CD14-positive monocyte (primary cell): Measurements from ENCODE around the gene RNF222. TPM values are rescaled to one million over a fixed set of nuclear protein-coding genes. Genes with fewer than 3 reads are reported as not detected.

ENCODE experiments used
- DNase-seq, 3 donors: peaks; one replicate each; pipeline ENCODE4 v3.0.0-alpha.2; 2011 to 2022
- H2AFZ ChIP-seq: 2 replicates; pipeline ENCODE4 v1.6.0; 2012; ENCODE audit warnings: mild to moderate bottlenecking, low read depth, low read length, inconsistent platforms; ENCODE audit not compliant: insufficient read depth, poor library complexity, severe bottlenecking
- H3K27ac ChIP-seq, 2 donors: 1 replicate in 1 of 2; 2 replicates in 1 of 2; pipeline ENCODE4 v1.5.1; 2012 to 2013; ENCODE audit warnings: low read length in 2 of 2, control low read depth in 1 of 2, inconsistent platforms in 1 of 2, low read depth in 1 of 2, mild to moderate bottlenecking in 1 of 2
- H3K27me3 ChIP-seq, 2 donors: one replicate each; pipeline versions ENCODE4 v1.6.0 to v1.6.1; 2011 to 2013; ENCODE audit warnings: low read length in 2 of 2; ENCODE audit not compliant: control insufficient read depth in 2 of 2, insufficient read depth in 2 of 2
- H3K36me3 ChIP-seq, 2 donors: replicated peaks in 1 of 2; 1 replicate in 1 of 2; 2 replicates in 1 of 2; pipeline versions ENCODE4 v1.5.1 to v1.6.1; 2012 to 2013; ENCODE audit warnings: low read length in 2 of 2, control low read depth in 1 of 2, inconsistent platforms in 1 of 2, mild to moderate bottlenecking in 1 of 2; ENCODE audit not compliant: insufficient read depth in 2 of 2, control insufficient read depth in 1 of 2
- H3K4me1 ChIP-seq, 2 donors: 1 replicate in 1 of 2; 2 replicates in 1 of 2; pipeline versions ENCODE4 v1.5.1 to v1.6.1; 2012 to 2013; ENCODE audit warnings: low read length in 2 of 2, control low read depth in 1 of 2, inconsistent platforms in 1 of 2, mild to moderate bottlenecking in 1 of 2, moderate library complexity in 1 of 2; ENCODE audit not compliant: insufficient read depth in 2 of 2, control insufficient read depth in 1 of 2
- H3K4me2 ChIP-seq: replicated peaks from 2 replicates; pipeline ENCODE3; 2012; ENCODE audit warnings: low read length, moderate library complexity, mild to moderate bottlenecking; ENCODE audit not compliant: poor library complexity, severe bottlenecking; ENCODE audit errors: extremely low read depth
- H3K4me3 ChIP-seq, 3 experiments: fragments of 200-600 bp in 1 of 3; sonication (generic) in 1 of 3; replicated peaks in 1 of 3; 1 replicate in 2 of 3; 2 replicates in 1 of 3; pipeline ENCODE4 v1.5.1; 2011 to 2013; ENCODE audit warnings: low read length in 3 of 3, mild to moderate bottlenecking in 3 of 3, control low read depth in 2 of 3, low read depth in 2 of 3, inconsistent platforms in 1 of 3, moderate library complexity in 1 of 3
- H3K79me2 ChIP-seq: 2 replicates; pipeline ENCODE4 v1.6.0; 2012; ENCODE audit warnings: mild to moderate bottlenecking, control low read depth, inconsistent platforms, low read length, moderate library complexity; ENCODE audit not compliant: insufficient read depth
- H3K9ac ChIP-seq: 2 replicates; pipeline ENCODE4 v1.6.0; 2017; ENCODE audit warnings: low read length, mild to moderate bottlenecking; ENCODE audit not compliant: insufficient read depth, poor library complexity, severe bottlenecking
- H3K9me3 ChIP-seq, 2 donors: replicated peaks in 1 of 2; 1 replicate in 1 of 2; 2 replicates in 1 of 2; pipeline versions ENCODE4 v1.5.1 to v1.6.1; 2012 to 2013; ENCODE audit warnings: low read length in 2 of 2, control low read depth in 1 of 2; ENCODE audit not compliant: control insufficient read depth in 1 of 2, insufficient read depth in 1 of 2
- H4K20me1 ChIP-seq: 2 replicates; pipeline ENCODE4 v1.6.0; 2012; ENCODE audit warnings: mild to moderate bottlenecking, low read length, control low read depth, moderate library complexity; ENCODE audit not compliant: insufficient read depth
- H3K27ac Mint-ChIP-seq, 7 donors: one replicate each; pipeline ENCODE4 v1.8.0; 2020; ENCODE audit warnings: mild to moderate bottlenecking in 7 of 7, mixed read lengths in 7 of 7, moderate library complexity in 6 of 7, inconsistent platforms in 2 of 7
- H3K27me3 Mint-ChIP-seq, 3 donors: one replicate each; pipeline ENCODE4 v1.8.0; 2021 to 2022; ENCODE audit warnings: low read depth in 3 of 3, mild to moderate bottlenecking in 3 of 3, mixed read lengths in 3 of 3, moderate library complexity in 3 of 3, inconsistent platforms in 1 of 3
- H3K36me3 Mint-ChIP-seq, 2 donors: one replicate each; pipeline ENCODE4 v1.8.0; 2020; ENCODE audit warnings: mixed read lengths in 2 of 2, inconsistent platforms in 1 of 2, mild to moderate bottlenecking in 1 of 2
- H3K4me1 Mint-ChIP-seq: one replicate; pipeline ENCODE4 v1.8.0; 2020; ENCODE audit warnings: mild to moderate bottlenecking, mixed read lengths
- H3K4me3 Mint-ChIP-seq, 2 donors: one replicate each; pipeline ENCODE4 v1.8.0; 2020; ENCODE audit warnings: mild to moderate bottlenecking in 2 of 2, mixed read lengths in 2 of 2, moderate library complexity in 1 of 2
- H3K9me3 Mint-ChIP-seq, 7 donors: one replicate each; pipeline ENCODE4 v1.8.0; 2020 to 2022; ENCODE audit warnings: mixed read lengths in 7 of 7, mild to moderate bottlenecking in 6 of 7, moderate library complexity in 6 of 7, inconsistent platforms in 2 of 7
- WGBS: methylation state at CpG from one replicate; pipeline ENCODE4 v1.1.5; 2013; ENCODE audit warnings: missing lambda C conversion rate; ENCODE audit not compliant: insufficient coverage; 5-methylcytosine and 5-hydroxymethylcytosine counted together
- intact Hi-C, 2 donors: fragments of 100-400 bp; cut with micrococcal nuclease; formaldehyde crosslinking; loops; one replicate each; pipeline versions ENCODE4 v1.15.0 to v1.15.1; 2023
- polyA plus RNA-seq, 3 donors: library from polyadenylated mRNA; depleted of rRNA in 1 of 3; unstranded in 2 of 3; stranded (reverse) in 1 of 3; fragments of 300-500 nt in 2 of 3; fragments of >200 nt in 1 of 3; fragmentation: Illumina TruSeq in 2 of 3; gene quantifications; 1 replicate in 2 of 3; 2 replicates in 1 of 3; pipeline ENCODE4 v1.2.3, GENCODE V29; 2012 to 2021
- TF ChIP-seq, protein P1 (sequence below): fragments of 200-600 bp; IDR thresholded peaks from one replicate; pipeline ENCODE4 v1.8.0; 2022; ENCODE audit warnings: antibody characterized with exemption, mild to moderate bottlenecking

The RNF222 gene
- polyA plus RNA-seq, 3 donors = not detected

GRCh38 chr17:8444494-8444893, 46.9 kb upstream of the RNF222 start:
- Mint-ChIP-seq H3K4me1 (peaks cover 20% of the 10 kb centered on the region), H3K4me3 (no peak overlapping the region), H3K36me3 (peaks cover 62 to 72% of the 10 kb centered on the region in 2 donors), H3K9me3 (no peaks in the 10 kb centered on the region), H3K27ac (no peak overlapping the region), H3K27me3 (peaks cover 0 to 2% (median 0%) of the 10 kb centered on the region in 3 donors)
- no peak overlapping the region for H2AFZ ChIP-seq
- TF ChIP-seq, protein P1, sequence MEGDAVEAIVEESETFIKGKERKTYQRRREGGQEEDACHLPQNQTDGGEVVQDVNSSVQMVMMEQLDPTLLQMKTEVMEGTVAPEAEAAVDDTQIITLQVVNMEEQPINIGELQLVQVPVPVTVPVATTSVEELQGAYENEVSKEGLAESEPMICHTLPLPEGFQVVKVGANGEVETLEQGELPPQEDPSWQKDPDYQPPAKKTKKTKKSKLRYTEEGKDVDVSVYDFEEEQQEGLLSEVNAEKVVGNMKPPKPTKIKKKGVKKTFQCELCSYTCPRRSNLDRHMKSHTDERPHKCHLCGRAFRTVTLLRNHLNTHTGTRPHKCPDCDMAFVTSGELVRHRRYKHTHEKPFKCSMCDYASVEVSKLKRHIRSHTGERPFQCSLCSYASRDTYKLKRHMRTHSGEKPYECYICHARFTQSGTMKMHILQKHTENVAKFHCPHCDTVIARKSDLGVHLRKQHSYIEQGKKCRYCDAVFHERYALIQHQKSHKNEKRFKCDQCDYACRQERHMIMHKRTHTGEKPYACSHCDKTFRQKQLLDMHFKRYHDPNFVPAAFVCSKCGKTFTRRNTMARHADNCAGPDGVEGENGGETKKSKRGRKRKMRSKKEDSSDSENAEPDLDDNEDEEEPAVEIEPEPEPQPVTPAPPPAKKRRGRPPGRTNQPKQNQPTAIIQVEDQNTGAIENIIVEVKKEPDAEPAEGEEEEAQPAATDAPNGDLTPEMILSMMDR = no peak
- no peak overlapping the region for H3K4me2 ChIP-seq
- H4K20me1 ChIP-seq = peaks cover 94% of the 10 kb centered on the region
- no peak for DNase-seq
- H3K4me1 ChIP-seq = peaks cover 0 to 9% of the 10 kb centered on the region in 2 donors
- 100% methylated on average over 2 of the region's 4 CpGs for WGBS
- H3K27me3 ChIP-seq = no peaks in the 10 kb centered on the region
- H3K4me3 ChIP-seq = no peak overlapping the region
- peaks cover 58 to 79% of the 10 kb centered on the region in 2 donors for H3K36me3 ChIP-seq
- no peak overlapping the region for H3K9ac ChIP-seq
- peaks cover 53% of the 10 kb centered on the region for H3K79me2 ChIP-seq
- intact Hi-C loops = loop anchor here in 1 of 2 donors (5.0 kb wide), 1 partner anchor 37 kb away; no protein-coding TSS in a partner anchor
- no peak overlapping the region for H3K27ac ChIP-seq
- no peaks in the 10 kb centered on the region for H3K9me3 ChIP-seq

- H3K79me2 ChIP-seq = peaks cover 61% of the 10 kb centered on the region
Measured at GRCh38 chr17:8443756-8444155, 46.1 kb upstream of the RNF222 start.

More at GRCh38 chr17:8443756-8444155, 46.1 kb upstream of the RNF222 start:
- no peak for DNase-seq
- H3K27ac ChIP-seq = no peak overlapping the region
- H3K4me3 Mint-ChIP-seq = no peak overlapping the region
- peaks cover 96% of the 10 kb centered on the region for H4K20me1 ChIP-seq
- peaks cover 58 to 72% of the 10 kb centered on the region in 2 donors for H3K36me3 Mint-ChIP-seq
- no peak overlapping the region for H3K4me3 ChIP-seq
- TF ChIP-seq, protein P1 = no peak
- no peak overlapping the region for H3K4me2 ChIP-seq
- H3K27me3 Mint-ChIP-seq = peaks cover 0 to 2% (median 0%) of the 10 kb centered on the region in 3 donors
- intact Hi-C loops = loop anchor here in 1 of 2 donors (5.0 kb wide), 1 partner anchor 36 kb away; no protein-coding TSS in a partner anchor
- no peaks in the 10 kb centered on the region for H3K27me3 ChIP-seq
- H3K9me3 ChIP-seq = no peaks in the 10 kb centered on the region
- peak overlapping the region in 3 of 7 donors; percentile 2 to 65 (median 18) for H3K27ac Mint-ChIP-seq
- H3K9me3 Mint-ChIP-seq = no peaks in the 10 kb centered on the region
- H2AFZ ChIP-seq = no peak overlapping the region
- H3K36me3 ChIP-seq = peaks cover 51 to 77% of the 10 kb centered on the region in 2 donors
- H3K9ac ChIP-seq = no peak overlapping the region
- H3K4me1 ChIP-seq = peaks cover 0 to 9% of the 10 kb centered on the region in 2 donors
- 96% methylated on average over 5 of the region's 7 CpGs for WGBS
- peaks cover 20% of the 10 kb centered on the region for H3K4me1 Mint-ChIP-seq
